GM12878 (cell line): ENCODE results near the gene PASK. TPM values are rescaled to one million over a fixed set of nuclear protein-coding genes. Genes with fewer than 3 reads are reported as not detected.

Experiments
- ATAC-seq: fragments of 200-7000 bp; cut with Tn5 transposase; 3 replicates; pipeline ENCODE4 v1.9.1; 2020; ENCODE audit warnings: mild to moderate bottlenecking, moderate library complexity
- BruUV-seq: library from RNA; stranded (reverse); fragments of 400-500 nt; replicated peaks from 2 replicates; lab custom pipeline; 2021; lab: Mats Ljungman, UMichigan
- CTCF ChIA-PET: fragments of 300-600 bp; sonication (Branson Sonifier 250); formaldehyde crosslinking; extraction: SDS; loops from one replicate; lab custom pipeline; 2021; ENCODE audit warnings: inconsistent platforms; lab: Yijun Ruan, JAX
- POLR2A ChIA-PET: fragments of 350-600 bp; formaldehyde crosslinking; extraction: SDS; loops from one replicate; lab custom pipeline; 2021; ENCODE audit warnings: inconsistent platforms; lab: Charles Lee
- RAD21 ChIA-PET: fragments of 300-600 bp; sonication (Branson Sonifier 250); formaldehyde crosslinking; loops from one replicate; lab custom pipeline; 2023; ENCODE audit warnings: antibody characterized with exemption; ENCODE audit not compliant: unreplicated experiment; lab: Charles Lee
- SMC1A ChIA-PET: fragments of 300-600 bp; sonication (Branson Sonifier 250); formaldehyde crosslinking; loops from one replicate; lab custom pipeline; 2023; ENCODE audit not compliant: unreplicated experiment, uncharacterized antibody; lab: Charles Lee
- DNase-seq: peaks from one replicate; pipeline ENCODE4 v3.0.0-alpha.2; 2011; ENCODE audit warnings: low read depth, low spot score
- FAIRE-seq: peaks from 3 replicates; lab custom pipeline; 2011; peaks lifted over from hg19 to GRCh38; lab: Jason Lieb, UNC
- H2AFZ ChIP-seq: 2 replicates; pipeline ENCODE4 v1.6.0; 2011; ENCODE audit warnings: low read depth, low read length, control low read depth; ENCODE audit not compliant: control insufficient read depth
- H3K27ac ChIP-seq: 2 replicates; pipeline ENCODE4 v1.5.1; 2011; ENCODE audit warnings: control low read depth; ENCODE audit not compliant: control insufficient read depth, insufficient read depth
- H3K27me3 ChIP-seq, 2 experiments: replicated peaks in 1 of 2; 2 replicates each; pipeline versions ENCODE4 v1.6.0 to v1.6.1; 2011; ENCODE audit warnings: low read length in 1 of 2; ENCODE audit not compliant: control insufficient read depth in 2 of 2, insufficient read depth in 2 of 2
- H3K36me3 ChIP-seq, 2 experiments: 2 replicates each; pipeline ENCODE4 v1.5.1; 2011; ENCODE audit warnings: low read length in 1 of 2; ENCODE audit not compliant: control insufficient read depth in 2 of 2, insufficient read depth in 2 of 2
- H3K4me1 ChIP-seq: 2 replicates; pipeline ENCODE4 v1.6.1; 2011; ENCODE audit warnings: mild to moderate bottlenecking, low read length, moderate library complexity, mixed read lengths; ENCODE audit not compliant: control insufficient read depth, insufficient read depth
- H3K4me2 ChIP-seq: 2 replicates; pipeline ENCODE4 v1.6.0; 2011; ENCODE audit warnings: control low read depth; ENCODE audit not compliant: control insufficient read depth, insufficient read depth
- H3K4me3 ChIP-seq: fragments of 200-600 bp; sonication (generic); 2 replicates; pipeline ENCODE4 v1.5.1; 2016
- H3K79me2 ChIP-seq: 2 replicates; pipeline ENCODE4 v1.6.0; 2011; ENCODE audit warnings: low read length; ENCODE audit not compliant: control insufficient read depth, insufficient read depth
- H3K9ac ChIP-seq: 2 replicates; pipeline ENCODE4 v1.8.0; 2011; ENCODE audit warnings: low read length, control low read depth, mixed read lengths; ENCODE audit not compliant: control insufficient read depth, insufficient read depth
- H3K9me3 ChIP-seq: replicated peaks from 3 replicates; pipeline ENCODE4 v1.5.1; 2011; ENCODE audit warnings: mild to moderate bottlenecking, low read length; ENCODE audit not compliant: control insufficient read depth, insufficient read depth
- H4K20me1 ChIP-seq: 2 replicates; pipeline ENCODE4 v1.6.0; 2011; ENCODE audit not compliant: control insufficient read depth, insufficient read depth
- BACH1 ChIP-seq: fragments of 450-650 bp; IDR thresholded peaks from 2 replicates; pipeline ENCODE4 v1.6.1; 2017; ENCODE audit warnings: mild to moderate bottlenecking, borderline replicate concordance
- CEBPB ChIP-seq, 2 experiments: fragments of 150-350 bp in 1 of 2; IDR thresholded peaks; 2 replicates each; pipeline ENCODE4 v1.6.1; 2012 to 2014; ENCODE audit warnings: low read depth in 2 of 2, low read length in 2 of 2, borderline replicate concordance in 1 of 2, inconsistent platforms in 1 of 2
- IRF5 ChIP-seq: fragments of 450-650 bp; IDR thresholded peaks from 2 replicates; pipeline ENCODE4 v1.6.1; 2017; ENCODE audit warnings: borderline replicate concordance
- MEF2A ChIP-seq: IDR thresholded peaks from 2 replicates; pipeline ENCODE4 v1.6.1; 2011; ENCODE audit warnings: low read depth, mild to moderate bottlenecking, low read length, moderate library complexity; ENCODE audit not compliant: insufficient read depth
- MTA3 ChIP-seq: IDR thresholded peaks from 2 replicates; pipeline ENCODE4 v1.6.1; 2012; ENCODE audit warnings: low read length, inconsistent platforms, borderline replicate concordance
- NFYB ChIP-seq: IDR thresholded peaks from 2 replicates; pipeline ENCODE4 v1.6.1; 2011; ENCODE audit warnings: low read depth, mild to moderate bottlenecking, low read length, improper control_type of control experiment, moderate library complexity; ENCODE audit not compliant: insufficient read depth
- NKRF ChIP-seq: fragments of 450-650 bp; conservative IDR thresholded peaks from 2 replicates; pipeline ENCODE4 v1.6.1; 2017; ENCODE audit warnings: mild to moderate bottlenecking, moderate library complexity
- NR2C1 ChIP-seq: fragments of 450-650 bp; IDR thresholded peaks from 2 replicates; pipeline ENCODE4 v1.6.1; 2017; ENCODE audit warnings: antibody characterized with exemption, mild to moderate bottlenecking, moderate library complexity
- NRF1 ChIP-seq: conservative IDR thresholded peaks from 2 replicates; pipeline ENCODE4 v1.6.1; 2011; ENCODE audit warnings: mild to moderate bottlenecking, low read depth, low read length, improper control_type of control experiment
- POLR2A ChIP-seq: IDR thresholded peaks from 2 replicates; pipeline ENCODE4 v1.6.1; 2011; ENCODE audit warnings: low read depth, mild to moderate bottlenecking, low read length
- POU2F2 ChIP-seq: IDR thresholded peaks from 3 replicates; pipeline ENCODE4 v1.6.1; 2011; ENCODE audit warnings: low read depth, mild to moderate bottlenecking, low read length, borderline replicate concordance
- RB1 ChIP-seq: fragments of 450-650 bp; formaldehyde crosslinking; IDR thresholded peaks from 2 replicates; pipeline ENCODE4 v1.6.1; 2017; ENCODE audit warnings: mild to moderate bottlenecking, borderline replicate concordance
- SIX5 ChIP-seq: IDR thresholded peaks from 2 replicates; pipeline ENCODE4 v1.6.1; 2011; ENCODE audit warnings: mild to moderate bottlenecking, low read depth, low read length, moderate library complexity; ENCODE audit not compliant: severe bottlenecking
- SMAD1 ChIP-seq: fragments of 450-650 bp; IDR thresholded peaks from 2 replicates; pipeline ENCODE4 v1.6.1; 2018; ENCODE audit warnings: mild to moderate bottlenecking, low read depth; ENCODE audit not compliant: partially characterized antibody
- TCF7 ChIP-seq: IDR thresholded peaks from 2 replicates; pipeline ENCODE4 v1.6.1; 2014; ENCODE audit warnings: antibody characterized with exemption, borderline replicate concordance
- ZBTB4 ChIP-seq: fragments of 450-650 bp; formaldehyde crosslinking; IDR thresholded peaks from 2 replicates; pipeline ENCODE4 v1.4.0; 2022; ENCODE audit warnings: mild to moderate bottlenecking, moderate library complexity
- WGBS: methylation state at CpG from one replicate; pipeline ENCODE4 v1.1.6; 2016; ENCODE audit warnings: low lambda C conversion rate; ENCODE audit not compliant: insufficient replicate concordance, insufficient coverage; ENCODE audit errors: missing lambda C conversion rate; 5-methylcytosine and 5-hydroxymethylcytosine counted together
- in situ Hi-C: fragments of 300-500 bp; cut with MboI; formaldehyde crosslinking; loops from 9 replicates; pipeline ENCODE4 v1.14.3; 2018; ENCODE audit warnings: mixed read lengths
- intact Hi-C: fragments of 100-400 bp; cut with micrococcal nuclease; formaldehyde crosslinking; loops from one replicate; pipeline ENCODE4 v1.14.2; 2022; ENCODE audit not compliant: unreplicated experiment
- polyA plus RNA-seq, 11 experiments: library from polyadenylated mRNA; depleted of rRNA in 4 of 11; unstranded in 6 of 11; stranded (reverse) in 5 of 11; fragments of >200 nt; fragmentation: Nextera tagmentation in 4 of 11; fragmentation: Illumina TruSeq in 1 of 11; extraction: Ambion mirVana in 4 of 11; extraction: Trizol in 1 of 11; gene quantifications; 1 replicate in 1 of 11; 2 replicates in 10 of 11; pipeline versions ENCODE4 v1.2.1 to v1.2.3, GENCODE V29; 2011 to 2016; ENCODE audit warnings: inconsistent platforms in 2 of 11, missing spikeins in 2 of 11, low read depth in 1 of 11
- total RNA-seq, 4 experiments: library from RNA; depleted of rRNA in 3 of 4; stranded (reverse); fragments of >200 nt in 3 of 4; fragmentation: Illumina TruSeq in 1 of 4; extraction: Trizol in 1 of 4; gene quantifications; 2 replicates each; pipeline versions ENCODE4 v1.2.1 to v1.2.3, GENCODE V29; 2013 to 2021
- TF ChIP-seq, protein P1 (sequence below): IDR thresholded peaks from 2 replicates; pipeline ENCODE4 v1.6.1; 2012; ENCODE audit warnings: low read depth, low read length, improper control_type of control experiment

Gene PASK
- total and polyA plus RNA-seq, 10 of the 15 experiments (the other 5 are each of a cell fraction or from before 2014, with no cell fraction given) = 9.6 to 62.2 (median 28.5) TPM

GRCh38 chr2:241088376-241088775 lies 60.9 kb downstream of the PASK start:
- Histone ChIP-seq H2AFZ (peak overlapping the region; percentile 19; the same call in 1 of the 2 replicates), H4K20me1 (no peaks in the 10 kb centered on the region), H3K9ac (peak overlapping the region; percentile 69), H3K4me3 (no peak overlapping the region), H3K79me2 (no peaks in the 10 kb centered on the region; the same call in none of the 2 replicates), H3K27me3 (no peaks in the 10 kb centered on the region), H3K4me2 (peak overlapping the region; percentile 60), H3K36me3 (peaks cover 13 to 28% of the 10 kb centered on the region in 2 experiments), H3K9me3 (no peaks in the 10 kb centered on the region; the same call in 2 of the 3 replicates), H3K4me1 (peaks cover 19% of the 10 kb centered on the region), H3K27ac (peak overlapping the region; percentile 88)
- ATAC-seq (peak; percentile 63), DNase-seq (no peak), FAIRE-seq (peak; percentile 61)
- ChIA-PET SMC1A (interaction anchor here (0.6 to 2.0 kb wide), 12 partner anchors 7 to 174 kb away, joined by 3 to 12 read pairs (median 3); partner anchors contain the start of genes PASK and PPP1R7), RAD21 (interaction anchor here (0.9 to 1.7 kb wide), 10 partner anchors 10 to 62 kb away, joined by 3 to 13 read pairs (median 4); partner anchors contain the start of genes PASK and PPP1R7), POLR2A (interaction anchor here (0.7 to 3.4 kb wide), 5 partner anchors 12 to 85 kb away, joined by 4 to 22 read pairs (median 4); partner anchors contain the start of genes MTERF4, PASK and PPP1R7), CTCF (interaction anchor here (0.8 to 2.0 kb wide), 7 partner anchors 10 to 790 kb away, joined by 3 to 7 read pairs (median 3); partner anchors contain the start of genes MTERF4 and PPP1R7)
- 10% methylated on average over 8 of the region's 8 CpGs for WGBS
- TSS peak; percentile 97 for BruUV-seq
- intact Hi-C loops (loop anchor here (1.0 to 10.0 kb wide), 2 partner anchors 9 to 56 kb away; partner anchors contain the start of gene PASK), in situ Hi-C loops (no loop called here)
- TF ChIP-seq TCF7 = no peak
- no peak for TF ChIP-seq MTA3
- no peak for TF ChIP-seq IRF5
- no peak for TF ChIP-seq SMAD1
- no peak for TF ChIP-seq NKRF
- TF ChIP-seq SIX5 = no peak
- TF ChIP-seq NR2C1 = no peak
- no peak for TF ChIP-seq RB1
- no peak; the same call in 1 of the 2 replicates for TF ChIP-seq BACH1
- TF ChIP-seq, protein P1, sequence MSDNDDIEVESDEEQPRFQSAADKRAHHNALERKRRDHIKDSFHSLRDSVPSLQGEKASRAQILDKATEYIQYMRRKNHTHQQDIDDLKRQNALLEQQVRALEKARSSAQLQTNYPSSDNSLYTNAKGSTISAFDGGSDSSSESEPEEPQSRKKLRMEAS = no peak
- no peak for TF ChIP-seq ZBTB4 (CRISPR knock-in tag)
- no peak for TF ChIP-seq NFYB
- TF ChIP-seq POLR2A = peak; percentile 45
- TF ChIP-seq POU2F2 = peak; percentile 24; the same call in 1 of the 3 replicates
- no peak for TF ChIP-seq CEBPB (IDR thresholded peaks at IDR 0.05; ENCODE audit: borderline replicate concordance in 1 of 2, low read depth in 2 of 2, low read length in 2 of 2)
- no peak for TF ChIP-seq NRF1
- TF ChIP-seq MEF2A = no peak
